ENCODE measurements around the gene RBM15B. TPM values are rescaled to one million over a fixed set of nuclear protein-coding genes. Genes with fewer than 3 reads are reported as not detected.

Gene RBM15B
- total RNA-seq, 1 experiment from 2014 or later = 61.1 TPM

DNA sequence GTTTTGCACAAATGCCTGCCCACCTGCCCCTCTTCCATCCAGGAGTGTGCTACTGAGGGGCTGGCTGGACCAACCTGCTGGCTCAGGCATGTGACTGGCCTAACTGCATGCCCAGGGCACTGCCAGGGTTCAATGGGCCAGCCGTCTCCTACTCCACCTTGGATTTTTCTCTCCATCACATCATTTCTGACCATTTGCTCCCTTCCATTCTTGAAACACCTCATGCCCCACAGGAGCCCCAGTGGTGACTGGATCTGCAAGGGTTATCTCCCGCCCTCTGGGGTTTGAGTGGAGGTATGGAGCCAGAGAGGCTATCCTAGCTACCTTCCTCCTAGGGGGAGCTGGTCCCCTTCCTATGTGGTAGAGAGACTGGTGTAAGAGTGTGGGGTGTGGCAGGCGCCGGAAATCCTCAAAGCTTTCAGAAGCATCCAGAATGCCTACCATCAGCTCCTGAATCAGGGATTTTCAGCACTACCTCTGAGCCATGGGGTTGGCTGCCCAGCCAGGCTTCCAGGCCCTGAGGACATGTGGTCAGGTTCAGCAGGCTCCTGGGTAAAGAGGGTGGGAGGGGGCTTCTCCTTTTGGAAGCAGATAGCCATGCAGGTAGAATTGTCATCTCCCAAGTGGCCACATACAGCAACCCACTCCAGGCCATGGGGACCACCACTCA lies 8.9 kb upstream of the RBM15B start:
- Histone ChIP-seq H2BK120ac (ENCODE audit: low read depth, low read length, poor library complexity, severe bottlenecking) (no peak overlapping the region), H2BK12ac (ENCODE audit: insufficient read length, low read depth, low read length) (no peak overlapping the region), H2AFZ (ENCODE audit: low read length) (no peak overlapping the region), H3K4me1 (ENCODE audit: insufficient read depth, low read length) (0 out of 2 replicates have a peak, but pooled peaks cover 6% of the 10 kb centered on the region), H3K4ac (ENCODE audit: low read depth, low read length) (no peak overlapping the region), H3K9me3 (ENCODE audit: control insufficient read depth, low read depth, low read length) (no peaks in the 10 kb centered on the region), H4K8ac (replicated peaks; ENCODE audit: insufficient read length, low read depth, low read length) (no peak overlapping the region), H2AK5ac (ENCODE audit: insufficient read length, low read length) (no peak overlapping the region), H3K23me2 (ENCODE audit: insufficient read length, low read depth, low read length, poor library complexity, severe bottlenecking) (peaks cover 16% of the 10 kb centered on the region), H3K27ac (ENCODE audit: insufficient read length, low read depth, low read length) (no peak overlapping the region), H3K23ac (ENCODE audit: insufficient read length, low read depth, low read length) (no peak overlapping the region), H3K18ac (ENCODE audit: insufficient read length, low read depth, low read length) (no peak overlapping the region), H4K91ac (ENCODE audit: insufficient read length, low read depth, low read length) (no peak overlapping the region), H3K9ac (ENCODE audit: extremely low read depth, insufficient read length, low read length) (no peak overlapping the region), H2BK20ac (ENCODE audit: low read depth, low read length, poor library complexity, severe bottlenecking) (no peak overlapping the region), H3K4me2 (ENCODE audit: insufficient read depth, insufficient read length, low read length) (no peak overlapping the region), H3K79me1 (ENCODE audit: insufficient read depth, low read depth, low read length, poor library complexity, severe bottlenecking) (peaks cover 3% of the 10 kb centered on the region), H3K79me2 (ENCODE audit: insufficient read depth, low read length) (peaks cover 11% of the 10 kb centered on the region), H2BK15ac (ENCODE audit: low read depth, low read length) (no peak overlapping the region), H2BK5ac (ENCODE audit: insufficient read length, low read length) (no peak overlapping the region), H3K27me3 (ENCODE audit: insufficient read depth, low read length) (no peaks in the 10 kb centered on the region), H3K14ac (ENCODE audit: insufficient read depth, low read length) (no peak overlapping the region), H3T11ph (ENCODE audit: low read length) (no peak overlapping the region), H4K5ac (ENCODE audit: insufficient read length, low read depth, low read length) (no peak overlapping the region), H3K56ac (ENCODE audit: insufficient read length, low read depth, low read length) (no peak overlapping the region), H4K20me1 (ENCODE audit: control insufficient read depth, insufficient read depth, insufficient read length) (no peaks in the 10 kb centered on the region)
- Mint-ChIP-seq H3K9me3 (no peaks in the 10 kb centered on the region), H3K4me3 (no peak overlapping the region), H3K4me1 (peaks cover 23 to 28% of the 10 kb centered on the region in 2 experiments), H3K27ac (no peak overlapping the region), H3K36me3 (ENCODE audit: insufficient read depth in 1 of 3, low read depth in 3 of 3) (peaks cover 8 to 21% (median 17%) of the 10 kb centered on the region in 3 experiments), H3K27me3 (ENCODE audit: low read depth) (peaks cover 2% of the 10 kb centered on the region; the same call in 1 of the 2 replicates)
- peak; percentile 47 for DNase-seq
- WGBS (ENCODE audit: extremely low coverage, insufficient read length, low lambda C conversion rate) = no CpG with 5 or more reads among the region's 4 CpGs
- TF ChIP-seq, protein P1, sequence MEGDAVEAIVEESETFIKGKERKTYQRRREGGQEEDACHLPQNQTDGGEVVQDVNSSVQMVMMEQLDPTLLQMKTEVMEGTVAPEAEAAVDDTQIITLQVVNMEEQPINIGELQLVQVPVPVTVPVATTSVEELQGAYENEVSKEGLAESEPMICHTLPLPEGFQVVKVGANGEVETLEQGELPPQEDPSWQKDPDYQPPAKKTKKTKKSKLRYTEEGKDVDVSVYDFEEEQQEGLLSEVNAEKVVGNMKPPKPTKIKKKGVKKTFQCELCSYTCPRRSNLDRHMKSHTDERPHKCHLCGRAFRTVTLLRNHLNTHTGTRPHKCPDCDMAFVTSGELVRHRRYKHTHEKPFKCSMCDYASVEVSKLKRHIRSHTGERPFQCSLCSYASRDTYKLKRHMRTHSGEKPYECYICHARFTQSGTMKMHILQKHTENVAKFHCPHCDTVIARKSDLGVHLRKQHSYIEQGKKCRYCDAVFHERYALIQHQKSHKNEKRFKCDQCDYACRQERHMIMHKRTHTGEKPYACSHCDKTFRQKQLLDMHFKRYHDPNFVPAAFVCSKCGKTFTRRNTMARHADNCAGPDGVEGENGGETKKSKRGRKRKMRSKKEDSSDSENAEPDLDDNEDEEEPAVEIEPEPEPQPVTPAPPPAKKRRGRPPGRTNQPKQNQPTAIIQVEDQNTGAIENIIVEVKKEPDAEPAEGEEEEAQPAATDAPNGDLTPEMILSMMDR (conservative IDR thresholded peaks at IDR 0.05) = no peak
